GM23338 (cell line): ENCODE measurements around the gene PARD6B.

Source experiments
- CREB1 ChIP-seq: fragments of 250-450 bp; sonication (Bioruptor Pico); IDR thresholded peaks from 2 replicates; pipeline ENCODE4 v1.5.0; 2020; ENCODE audit warnings: low read depth, mild to moderate bottlenecking, moderate library complexity
- EZH2 ChIP-seq: fragments of 200-600 bp; sonication (generic); IDR thresholded peaks from one replicate; pipeline ENCODE4 v1.8.0; 2017; ENCODE audit warnings: antibody characterized with exemption, mild to moderate bottlenecking, low read depth; ENCODE audit not compliant: unreplicated experiment
- EZH2phosphoT487 ChIP-seq: fragments of 200-600 bp; sonication (generic); IDR thresholded peaks from one replicate; pipeline ENCODE4 v1.8.1; 2018; ENCODE audit warnings: antibody characterized with exemption; ENCODE audit not compliant: unreplicated experiment
- TF ChIP-seq, protein P1 (sequence below), 2 experiments: fragments of 200-600 bp in 1 of 2; sonication (generic) in 1 of 2; conservative IDR thresholded peaks; 2 replicates each; pipeline versions ENCODE4 v1.5.1 to v1.6.1; 2016 to 2017; ENCODE audit warnings: antibody characterized with exemption in 2 of 2, low read depth in 2 of 2, mild to moderate bottlenecking in 2 of 2, moderate library complexity in 1 of 2

DNA sequence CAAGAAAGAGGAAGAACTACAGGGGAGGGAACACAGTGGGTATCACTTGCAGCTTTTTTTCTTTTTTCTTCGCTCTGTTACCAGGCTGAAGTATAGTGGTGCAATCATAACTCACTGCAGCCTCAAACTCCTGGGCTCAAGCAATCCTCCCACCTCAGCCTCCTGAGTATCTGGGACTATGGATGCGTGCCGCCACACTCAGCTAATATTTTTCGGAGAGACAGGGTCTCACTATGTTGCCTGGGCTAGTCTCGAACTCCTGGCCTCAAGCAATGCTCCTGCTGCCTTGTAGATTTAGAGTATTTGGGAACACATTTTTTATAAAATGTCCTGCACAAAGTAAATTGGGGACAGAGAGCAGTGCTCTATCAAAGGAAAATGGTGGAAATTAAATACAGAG is 28.3 kb downstream of the PARD6B start:
- TF ChIP-seq, protein P1, sequence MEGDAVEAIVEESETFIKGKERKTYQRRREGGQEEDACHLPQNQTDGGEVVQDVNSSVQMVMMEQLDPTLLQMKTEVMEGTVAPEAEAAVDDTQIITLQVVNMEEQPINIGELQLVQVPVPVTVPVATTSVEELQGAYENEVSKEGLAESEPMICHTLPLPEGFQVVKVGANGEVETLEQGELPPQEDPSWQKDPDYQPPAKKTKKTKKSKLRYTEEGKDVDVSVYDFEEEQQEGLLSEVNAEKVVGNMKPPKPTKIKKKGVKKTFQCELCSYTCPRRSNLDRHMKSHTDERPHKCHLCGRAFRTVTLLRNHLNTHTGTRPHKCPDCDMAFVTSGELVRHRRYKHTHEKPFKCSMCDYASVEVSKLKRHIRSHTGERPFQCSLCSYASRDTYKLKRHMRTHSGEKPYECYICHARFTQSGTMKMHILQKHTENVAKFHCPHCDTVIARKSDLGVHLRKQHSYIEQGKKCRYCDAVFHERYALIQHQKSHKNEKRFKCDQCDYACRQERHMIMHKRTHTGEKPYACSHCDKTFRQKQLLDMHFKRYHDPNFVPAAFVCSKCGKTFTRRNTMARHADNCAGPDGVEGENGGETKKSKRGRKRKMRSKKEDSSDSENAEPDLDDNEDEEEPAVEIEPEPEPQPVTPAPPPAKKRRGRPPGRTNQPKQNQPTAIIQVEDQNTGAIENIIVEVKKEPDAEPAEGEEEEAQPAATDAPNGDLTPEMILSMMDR (conservative IDR thresholded peaks at IDR 0.05; ENCODE audit: low read depth in 2 of 2), result no peak
- TF ChIP-seq EZH2, result no peak
- TF ChIP-seq CREB1, result no peak
- TF ChIP-seq EZH2phosphoT487, result no peak
